NB4 (cell line): ENCODE measurements around the gene HEPACAM2.

Source experiments
- CTCF ChIP-seq: IDR thresholded peaks from one replicate; pipeline ENCODE4 v1.5.1; 2012; ENCODE audit warnings: low read depth, low read length
- MAX ChIP-seq: IDR thresholded peaks from 2 replicates; pipeline ENCODE4 v1.6.1; 2011; ENCODE audit warnings: low read depth, low read length
- POLR2A ChIP-seq: IDR thresholded peaks from 2 replicates; pipeline ENCODE4 v1.6.1; 2011; ENCODE audit warnings: mild to moderate bottlenecking; ENCODE audit not compliant: insufficient read length; ENCODE audit errors: extremely low read depth

GRCh38 chr7:93242106-93242505, 15.8 kb upstream of the HEPACAM2 start:
- TF ChIP-seq POLR2A (no peak), CTCF (no peak), MAX (no peak)
